ENCODE results near the gene VPS13D.
"Not testable (repeated sequence)": the region's sequence is repeated elsewhere in the genome, so short reads cannot be mapped to it uniquely, and the experiment has no call there.

Gene VPS13D

DNA sequence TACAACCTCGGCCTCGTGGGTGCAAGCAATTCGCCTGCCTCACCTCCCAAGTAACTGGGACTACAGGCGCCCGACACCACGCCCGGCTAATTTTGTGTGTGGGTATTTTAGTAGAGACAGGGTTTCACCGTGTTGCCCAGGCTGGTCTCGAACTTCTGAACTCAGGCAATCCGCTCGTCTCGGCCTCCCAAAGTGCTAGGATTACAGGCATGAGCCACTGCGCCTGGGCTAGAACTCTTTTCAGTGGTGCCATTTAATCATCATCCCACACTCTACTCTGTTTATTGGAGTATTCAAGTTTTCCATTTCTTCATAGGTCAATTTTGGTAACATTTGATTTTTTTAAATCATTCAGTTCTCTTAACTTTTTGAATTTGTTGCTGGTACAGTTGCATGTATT, 286.9 kb downstream of the VPS13D start:
- TF ChIP-seq, protein P1, sequence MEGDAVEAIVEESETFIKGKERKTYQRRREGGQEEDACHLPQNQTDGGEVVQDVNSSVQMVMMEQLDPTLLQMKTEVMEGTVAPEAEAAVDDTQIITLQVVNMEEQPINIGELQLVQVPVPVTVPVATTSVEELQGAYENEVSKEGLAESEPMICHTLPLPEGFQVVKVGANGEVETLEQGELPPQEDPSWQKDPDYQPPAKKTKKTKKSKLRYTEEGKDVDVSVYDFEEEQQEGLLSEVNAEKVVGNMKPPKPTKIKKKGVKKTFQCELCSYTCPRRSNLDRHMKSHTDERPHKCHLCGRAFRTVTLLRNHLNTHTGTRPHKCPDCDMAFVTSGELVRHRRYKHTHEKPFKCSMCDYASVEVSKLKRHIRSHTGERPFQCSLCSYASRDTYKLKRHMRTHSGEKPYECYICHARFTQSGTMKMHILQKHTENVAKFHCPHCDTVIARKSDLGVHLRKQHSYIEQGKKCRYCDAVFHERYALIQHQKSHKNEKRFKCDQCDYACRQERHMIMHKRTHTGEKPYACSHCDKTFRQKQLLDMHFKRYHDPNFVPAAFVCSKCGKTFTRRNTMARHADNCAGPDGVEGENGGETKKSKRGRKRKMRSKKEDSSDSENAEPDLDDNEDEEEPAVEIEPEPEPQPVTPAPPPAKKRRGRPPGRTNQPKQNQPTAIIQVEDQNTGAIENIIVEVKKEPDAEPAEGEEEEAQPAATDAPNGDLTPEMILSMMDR (IDR thresholded peaks at IDR 0.05; ENCODE audit: low read depth, low read length), result no peak
- no peak overlapping the region for H3K4me3 ChIP-seq (ENCODE audit: low read depth, low read length)
- no peak for DNase-seq (ENCODE audit: low read depth, low spot score)
- in situ Hi-C loops (cut with HindIII; ENCODE audit: low sequenced_read_pairs), result no loop called here

DNA sequence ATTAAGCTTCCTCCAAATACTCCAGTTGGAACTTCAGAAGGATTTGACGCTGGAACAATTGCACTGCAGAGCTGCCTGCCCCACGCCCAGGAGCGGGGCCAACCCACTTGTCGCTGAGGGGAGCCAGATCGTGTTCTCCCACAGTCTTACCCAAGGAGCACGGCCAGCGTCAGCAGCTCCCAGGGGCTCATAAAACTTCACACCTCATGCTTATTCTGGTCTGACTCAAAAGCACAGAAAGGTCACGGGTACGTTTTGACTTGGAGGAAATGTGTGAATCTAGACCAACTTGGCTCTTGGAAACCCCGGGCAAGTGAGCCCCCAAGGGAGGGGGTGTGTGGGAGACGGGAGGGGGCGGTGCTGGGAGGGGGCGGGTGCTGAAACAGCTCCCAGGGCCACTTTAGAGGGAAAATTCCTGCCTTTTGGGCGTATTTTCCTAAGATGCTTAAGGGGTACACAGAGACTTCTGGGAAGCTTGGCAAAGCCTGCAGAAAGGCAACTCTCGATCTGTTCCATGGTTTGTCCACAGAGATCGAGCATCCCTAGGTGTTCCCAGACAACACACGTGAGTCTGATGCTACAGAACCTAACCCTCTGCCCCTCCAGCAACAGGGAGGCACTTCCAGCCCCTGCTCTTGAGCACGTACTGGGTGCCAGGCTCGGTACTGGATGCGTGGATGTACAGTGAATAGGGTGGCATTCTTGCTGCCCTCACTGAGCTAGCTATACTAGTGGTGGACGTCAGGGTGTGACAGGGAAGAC, 289.3 kb downstream of the VPS13D start:
- TF ChIP-seq, protein P1 (IDR thresholded peaks at IDR 0.05; ENCODE audit: low read depth, low read length), result no peak
- in situ Hi-C loops (cut with HindIII; ENCODE audit: low sequenced_read_pairs), result no loop called here
- DNase-seq (ENCODE audit: low read depth, low spot score), result peak; percentile 78
- no peak overlapping the region for H3K4me3 ChIP-seq (ENCODE audit: low read depth, low read length)

DNA sequence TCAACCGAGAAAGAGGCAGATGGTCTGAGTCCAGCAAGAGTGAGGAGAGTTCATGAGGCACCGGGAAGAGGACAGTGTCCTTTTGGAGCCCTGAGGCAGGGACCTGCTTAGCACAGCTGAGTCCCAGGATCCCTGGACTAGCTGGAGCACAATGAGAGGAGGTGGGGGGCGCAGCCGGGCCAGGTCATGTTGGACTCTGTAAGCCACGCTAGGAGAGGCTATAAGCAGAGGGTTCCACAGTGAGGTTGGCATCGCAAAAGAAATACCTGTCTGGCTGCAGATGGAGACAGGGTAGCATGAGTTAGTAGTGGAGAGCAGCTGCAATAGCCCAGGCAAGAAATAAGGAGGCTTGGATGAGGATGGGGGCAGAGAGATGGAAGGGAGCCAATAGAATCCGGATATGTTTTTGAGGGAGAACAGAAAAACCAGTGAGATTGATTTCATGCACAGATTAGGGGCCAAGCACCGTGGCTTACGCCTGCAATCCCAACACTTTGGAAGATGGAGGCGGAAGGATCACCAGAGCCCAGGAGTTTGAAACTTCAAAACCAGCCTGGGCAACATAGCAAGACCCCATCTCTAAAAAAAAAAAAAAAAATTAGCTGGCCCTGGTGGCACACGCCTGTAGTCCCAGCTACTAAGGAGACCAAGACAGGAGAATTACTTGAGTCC, 290.0 kb downstream of the VPS13D start:
- TF ChIP-seq, protein P1 (IDR thresholded peaks at IDR 0.05; ENCODE audit: low read depth, low read length), result no peak
- no peak for DNase-seq (ENCODE audit: low read depth, low spot score)
- no peak overlapping the region for H3K4me3 ChIP-seq (ENCODE audit: low read depth, low read length)
- in situ Hi-C loops (cut with HindIII; ENCODE audit: low sequenced_read_pairs), result no loop called here

DNA sequence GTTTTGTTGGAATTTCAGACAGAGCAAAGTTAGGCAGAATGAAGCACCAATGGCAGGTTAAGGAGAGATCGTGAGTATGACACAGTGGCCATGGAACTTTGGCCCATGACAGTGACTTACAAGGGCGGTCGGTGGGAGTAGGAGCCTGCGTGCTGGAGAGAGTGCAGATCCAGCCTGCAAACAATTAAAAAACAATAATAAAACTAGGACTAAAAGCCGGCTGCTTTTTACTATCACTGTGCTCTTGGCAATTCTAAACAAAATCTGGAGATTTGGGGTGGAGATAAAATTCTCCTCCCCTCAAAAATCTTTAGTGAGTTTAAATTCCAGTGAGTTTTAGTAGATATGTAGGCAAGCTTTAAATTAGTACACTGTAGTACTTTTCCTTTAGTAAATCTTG, 291.3 kb downstream of the VPS13D start:
- no peak for DNase-seq (ENCODE audit: low read depth, low spot score)
- TF ChIP-seq, protein P1 (IDR thresholded peaks at IDR 0.05; ENCODE audit: low read depth, low read length), result no peak
- in situ Hi-C loops (cut with HindIII; ENCODE audit: low sequenced_read_pairs), result no loop called here
- no peak overlapping the region for H3K4me3 ChIP-seq (ENCODE audit: low read depth, low read length)

DNA sequence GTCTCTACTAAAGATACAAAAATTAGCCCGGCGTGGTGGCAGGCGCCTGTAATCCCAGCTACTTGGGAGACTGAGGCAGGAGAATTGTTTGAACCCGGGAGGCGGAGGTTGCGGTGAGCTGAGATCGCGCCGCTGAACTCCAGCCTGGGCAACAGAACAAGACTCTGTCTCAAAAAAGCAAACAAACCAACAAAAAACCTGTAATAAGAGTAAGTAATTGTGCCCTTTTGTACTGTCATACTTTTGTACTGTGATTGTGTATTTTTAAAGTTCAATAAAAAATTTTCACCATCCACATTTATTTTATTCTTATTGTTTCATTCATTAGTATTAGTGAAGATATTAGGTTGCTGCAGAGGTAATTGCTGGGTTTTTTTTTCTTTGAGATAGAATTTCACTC, 292.9 kb downstream of the VPS13D start:
- H3K4me3 ChIP-seq (ENCODE audit: low read depth, low read length); DNase-seq (ENCODE audit: low read depth, low spot score); in situ Hi-C loops (cut with HindIII; ENCODE audit: low sequenced_read_pairs): not testable (repeated sequence)

DNA sequence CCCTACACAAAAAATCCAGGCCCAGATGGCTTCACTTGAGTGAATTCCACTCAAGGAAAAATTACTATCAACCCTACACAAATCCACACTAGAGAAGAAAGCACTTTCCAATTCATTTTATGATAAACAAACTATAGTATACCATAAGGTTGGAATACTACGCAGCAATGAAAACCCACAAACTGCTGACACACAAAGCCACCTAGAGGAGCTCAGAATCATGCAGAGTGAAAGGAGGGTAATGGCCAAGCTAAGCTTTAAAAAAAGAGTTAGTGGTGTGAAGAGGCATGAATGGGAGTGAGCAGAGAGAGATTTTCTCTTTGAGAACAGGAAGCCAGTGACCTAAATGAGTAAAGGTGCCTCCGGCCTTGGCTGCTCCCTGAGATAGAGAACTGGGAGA, 294.4 kb downstream of the VPS13D start:
- no peak overlapping the region for H3K4me3 ChIP-seq (ENCODE audit: low read depth, low read length)
- in situ Hi-C loops (cut with HindIII; ENCODE audit: low sequenced_read_pairs), result no loop called here
- TF ChIP-seq, protein P1 (IDR thresholded peaks at IDR 0.05; ENCODE audit: low read depth, low read length), result no peak
- no peak for DNase-seq (ENCODE audit: low read depth, low spot score)
